Skin of body (tissue), 2 donors: ENCODE measurements around the gene SEC23IP. TPM values are rescaled to one million over a fixed set of nuclear protein-coding genes. Genes with fewer than 3 reads are reported as not detected.

Experiments
- small RNA-seq: library from RNA; depleted of rRNA; stranded (forward); fragments of <200 nt; gene quantifications from one replicate; pipeline ENCODE3, GENCODE V24; 2014; ENCODE audit warnings: low replicate concordance
- total RNA-seq: library from RNA; depleted of rRNA; stranded (reverse); fragments of >200 nt; gene quantifications from one replicate; pipeline ENCODE4 v1.2.3, GENCODE V29; 2014

Gene SEC23IP
- total RNA-seq, 1 donor from 2014 or later, result 17.1 TPM

Small RNAs within 50 kb of the gene (small RNA-seq; reads per million reads assigned to genes)
- not detected for gene MIR4682

Other genes starting within 250 kb of the SEC23IP start
- 11.6 TPM for gene BAG3, start 241.3 kb upstream of the SEC23IP start, total RNA-seq
- 23.3 TPM for gene INPP5F, start 166.7 kb upstream of the SEC23IP start, total RNA-seq
- gene MCMBP, start 19.9 kb upstream of the SEC23IP start, total RNA-seq, result 39.3 TPM